ENCODE results near the gene ARSI.

ARSI gene

GRCh38 chr5:150255659-150256409 lies 46.9 kb downstream of the ARSI start:
- H3K27ac ChIP-seq = no peak overlapping the region
- no peak for TF ChIP-seq CTCF (IDR thresholded peaks at IDR 0.05)
- no peak overlapping the region for H3K9ac ChIP-seq
- H3K27me3 ChIP-seq (ENCODE audit: control insufficient read depth, insufficient read depth, low read length) = no peaks in the 10 kb centered on the region
- no peak overlapping the region for H3K4me3 ChIP-seq (ENCODE audit: low read depth, low read length)
- H3K9me3 ChIP-seq (ENCODE audit: control insufficient read depth, low read length) = no peaks in the 10 kb centered on the region
- no peaks in the 10 kb centered on the region for H3K36me3 ChIP-seq (ENCODE audit: control insufficient read depth, insufficient read depth, low read length)
- H3K4me2 ChIP-seq (ENCODE audit: low read length) = no peak overlapping the region
- H3K4me1 ChIP-seq = no peaks in the 10 kb centered on the region
- no peak overlapping the region for H2AFZ ChIP-seq
- H3K79me2 ChIP-seq = no peaks in the 10 kb centered on the region

- no peaks in the 10 kb centered on the region for H3K79me2 ChIP-seq
- H3K4me3 ChIP-seq (ENCODE audit: low read depth, low read length) = no peak overlapping the region
- no peaks in the 10 kb centered on the region for H3K9me3 ChIP-seq (ENCODE audit: control insufficient read depth, low read length)
- H3K9ac ChIP-seq = no peak overlapping the region
- H2AFZ ChIP-seq = no peak overlapping the region
- H3K4me1 ChIP-seq = no peaks in the 10 kb centered on the region
- no peak for TF ChIP-seq CTCF (IDR thresholded peaks at IDR 0.05)
- no peaks in the 10 kb centered on the region for H3K36me3 ChIP-seq (ENCODE audit: control insufficient read depth, insufficient read depth, low read length)
- no peak overlapping the region for H3K27ac ChIP-seq
- no peaks in the 10 kb centered on the region for H3K27me3 ChIP-seq (ENCODE audit: control insufficient read depth, insufficient read depth, low read length)
- no peak overlapping the region for H3K4me2 ChIP-seq (ENCODE audit: low read length)
Observed at GRCh38 chr5:150254774-150255173, 47.9 kb downstream of the ARSI start.

GRCh38 chr5:150254363-150254762 lies 48.3 kb downstream of the ARSI start:
- H3K4me1 ChIP-seq = no peaks in the 10 kb centered on the region

GRCh38 chr5:150253416-150254208 lies 49.1 kb downstream of the ARSI start:
- TF ChIP-seq CTCF (IDR thresholded peaks at IDR 0.05) = no peak
- H3K9me3 ChIP-seq (ENCODE audit: control insufficient read depth, low read length) = no peaks in the 10 kb centered on the region
- no peak overlapping the region for H3K27ac ChIP-seq
- H3K4me3 ChIP-seq (ENCODE audit: low read depth, low read length) = no peak overlapping the region
- no peak overlapping the region for H3K4me2 ChIP-seq (ENCODE audit: low read length)
- no peaks in the 10 kb centered on the region for H3K36me3 ChIP-seq (ENCODE audit: control insufficient read depth, insufficient read depth, low read length)
- H3K9ac ChIP-seq = no peak overlapping the region
- no peaks in the 10 kb centered on the region for H3K27me3 ChIP-seq (ENCODE audit: control insufficient read depth, insufficient read depth, low read length)
- no peaks in the 10 kb centered on the region for H3K4me1 ChIP-seq
- no peak overlapping the region for H2AFZ ChIP-seq
- no peaks in the 10 kb centered on the region for H3K79me2 ChIP-seq

More at GRCh38 chr5:150254363-150254762, 48.3 kb downstream of the ARSI start:
- Histone ChIP-seq H3K9ac (no peak overlapping the region), H3K79me2 (no peaks in the 10 kb centered on the region), H3K27me3 (ENCODE audit: control insufficient read depth, insufficient read depth, low read length) (no peaks in the 10 kb centered on the region), H3K4me3 (ENCODE audit: low read depth, low read length) (no peak overlapping the region), H3K36me3 (ENCODE audit: control insufficient read depth, insufficient read depth, low read length) (no peaks in the 10 kb centered on the region), H3K4me2 (ENCODE audit: low read length) (no peak overlapping the region), H3K9me3 (ENCODE audit: control insufficient read depth, low read length) (no peaks in the 10 kb centered on the region), H3K27ac (no peak overlapping the region), H2AFZ (no peak overlapping the region)
- TF ChIP-seq CTCF (IDR thresholded peaks at IDR 0.05) = no peak

All from parathyroid adenoma (tissue), 2 donors.